CD4-positive, alpha-beta T cell treated with Interleukin-6 for 4 hours (primary cell): Measurements from ENCODE around the gene LRSAM1.
"Not testable (repeated sequence)": the region's sequence is repeated elsewhere in the genome, so short reads cannot be mapped to it uniquely, and the experiment has no call there.

Experiments
- DNase-seq: peaks from one replicate; pipeline ENCODE4 v3.0.0-alpha.2; 2020; ENCODE audit warnings: mixed read lengths

The LRSAM1 gene

GRCh38 chr9:127463382-127463781, 12.1 kb downstream of the LRSAM1 start:
- no peak for DNase-seq

- DNase-seq, result no peak
Observed at GRCh38 chr9:127463911-127464310, 12.6 kb downstream of the LRSAM1 start.

- DNase-seq, result not testable (repeated sequence)
Observed at GRCh38 chr9:127466407-127466917, 15.2 kb downstream of the LRSAM1 start.

GRCh38 chr9:127467621-127468020, 16.3 kb downstream of the LRSAM1 start:
- DNase-seq, result no peak

GRCh38 chr9:127470662-127471061, 19.4 kb downstream of the LRSAM1 start:
- no peak for DNase-seq

GRCh38 chr9:127473501-127473900, 22.2 kb downstream of the LRSAM1 start:
- DNase-seq, result no peak

GRCh38 chr9:127473932-127474331, 22.6 kb downstream of the LRSAM1 start:
- DNase-seq, result no peak

GRCh38 chr9:127474592-127474991, 23.3 kb downstream of the LRSAM1 start:
- no peak for DNase-seq

- DNase-seq, result no peak
Observed at GRCh38 chr9:127479507-127480081, 28.3 kb downstream of the LRSAM1 start.

- DNase-seq, result no peak
Observed at GRCh38 chr9:127482662-127483061, 31.4 kb downstream of the LRSAM1 start.

- DNase-seq, result no peak
Observed at GRCh38 chr9:127485995-127486394, 34.7 kb downstream of the LRSAM1 start.

- no peak for DNase-seq
Observed at GRCh38 chr9:127488946-127489345, 37.6 kb downstream of the LRSAM1 start.

GRCh38 chr9:127489471-127490115, 38.3 kb downstream of the LRSAM1 start:
- DNase-seq, result no peak

GRCh38 chr9:127490535-127491230, 39.4 kb downstream of the LRSAM1 start:
- no peak for DNase-seq

GRCh38 chr9:127491516-127491915, 40.2 kb downstream of the LRSAM1 start:
- no peak for DNase-seq

- DNase-seq, result no peak
Observed at GRCh38 chr9:127492616-127493015, 41.3 kb downstream of the LRSAM1 start.

- DNase-seq, result no peak
Observed at GRCh38 chr9:127493592-127494303, 42.4 kb downstream of the LRSAM1 start.

- DNase-seq, result no peak
Observed at GRCh38 chr9:127494304-127494702, 43.0 kb downstream of the LRSAM1 start.

- DNase-seq, result no peak
Observed at GRCh38 chr9:127495884-127496555, 44.7 kb downstream of the LRSAM1 start.

GRCh38 chr9:127496974-127497373, 45.7 kb downstream of the LRSAM1 start:
- no peak for DNase-seq

- DNase-seq, result no peak
Observed at GRCh38 chr9:127497656-127498290, 46.5 kb downstream of the LRSAM1 start.

- DNase-seq, result no peak
Observed at GRCh38 chr9:127498298-127498697, 47.0 kb downstream of the LRSAM1 start.
